Thyroid gland (tissue), 4 donors: ENCODE results near the gene SLCO4A1.

Experiments
- CTCF ChIP-seq, 6 experiments: fragments of 200-600 bp in 3 of 6; fragments of 450-650 bp in 3 of 6; sonication (generic) in 3 of 6; IDR thresholded peaks; one replicate each; pipeline ENCODE4 v1.5.1; 2016 to 2019; ENCODE audit warnings: antibody characterized with exemption in 6 of 6, mild to moderate bottlenecking in 2 of 6, inconsistent platforms in 1 of 6, moderate library complexity in 1 of 6
- POLR2A ChIP-seq, 2 donors: fragments of 450-650 bp; IDR thresholded peaks; one replicate each; pipeline ENCODE4 v1.6.1; 2017; ENCODE audit warnings: antibody characterized with exemption in 2 of 2, mild to moderate bottlenecking in 2 of 2, moderate library complexity in 1 of 2

DNA sequence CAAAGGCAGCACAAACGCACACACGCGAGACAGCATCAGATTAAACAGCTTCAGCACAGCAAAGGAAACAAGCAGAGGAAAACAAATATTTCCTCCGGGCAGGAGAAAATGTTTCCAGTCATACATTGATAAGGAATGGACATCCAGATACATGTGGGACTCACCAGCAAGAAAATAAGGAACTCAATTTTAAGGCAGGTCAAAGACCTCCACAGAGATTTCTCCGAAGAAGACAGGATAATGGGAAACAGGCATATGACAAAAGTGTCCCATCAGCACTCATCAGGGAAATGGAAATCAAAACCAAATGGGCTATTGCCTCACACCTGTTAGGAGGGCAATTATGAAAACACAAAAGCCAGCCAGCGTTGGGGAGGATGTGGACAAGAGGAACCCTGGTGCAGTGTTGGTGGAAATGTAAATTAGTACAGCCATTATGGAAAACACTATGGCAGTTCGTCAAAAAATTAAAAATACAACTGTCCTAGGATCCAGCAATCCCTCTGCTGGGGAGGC lies 9.7 kb upstream of the SLCO4A1 start:
- TF ChIP-seq POLR2A (IDR thresholded peaks at IDR 0.05), result no peak
- no peak for TF ChIP-seq CTCF (IDR thresholded peaks at IDR 0.05)
